Cardiac muscle cell (in vitro differentiated cells and primary cell): Measurements from ENCODE around the gene ZFYVE21. TPM values are rescaled to one million over a fixed set of nuclear protein-coding genes. Genes with fewer than 3 reads are reported as not detected.

ENCODE experiments used
- DNase-seq, 2 donors: peaks; one replicate each; pipeline versions ENCODE4 v3.0.0 to v3.0.0-alpha.2; 2010 to 2017; ENCODE audit warnings: low read depth in 1 of 2, low spot score in 1 of 2
- H3K27ac ChIP-seq: fragments of 200-600 bp; sonication (generic); 2 replicates; pipeline ENCODE4 v1.5.1; 2016
- H3K27me3 ChIP-seq: fragments of 200-600 bp; sonication (generic); 2 replicates; pipeline ENCODE4 v1.6.0; 2016; ENCODE audit warnings: control low read depth
- H3K36me3 ChIP-seq: fragments of 200-600 bp; sonication (generic); 2 replicates; pipeline ENCODE4 v1.5.1; 2016; ENCODE audit warnings: control low read depth
- H3K4me1 ChIP-seq: fragments of 200-600 bp; sonication (generic); 2 replicates; pipeline ENCODE4 v1.8.1; 2017; ENCODE audit warnings: low read depth, mild to moderate bottlenecking, mixed run types
- H3K4me3 ChIP-seq: fragments of 200-600 bp; sonication (generic); 2 replicates; pipeline ENCODE4 v1.5.1; 2016; ENCODE audit warnings: mild to moderate bottlenecking
- H3K9me3 ChIP-seq: fragments of 200-600 bp; sonication (generic); 2 replicates; pipeline ENCODE4 v1.5.1; 2017; ENCODE audit warnings: low read depth, mild to moderate bottlenecking, control low read depth
- CTCF ChIP-seq: IDR thresholded peaks from 2 replicates; pipeline ENCODE4 v1.5.1; 2012; ENCODE audit warnings: low read depth, mild to moderate bottlenecking, low read length
- polyA plus RNA-seq: library from polyadenylated mRNA; unstranded; fragments of >200 nt; fragmentation: Nextera tagmentation; extraction: Ambion mirVana; gene quantifications from 2 replicates; pipeline ENCODE4 v1.2.1, GENCODE V29; 2016
- total RNA-seq: library from RNA; depleted of rRNA; stranded (reverse); fragments of >200 nt; gene quantifications from 2 replicates; pipeline ENCODE4 v1.2.3, GENCODE V29; 2016

Gene ZFYVE21
- total RNA-seq = 118 and 135 TPM in 2 replicates
- 120 and 127 TPM in 2 replicates for polyA plus RNA-seq

DNA sequence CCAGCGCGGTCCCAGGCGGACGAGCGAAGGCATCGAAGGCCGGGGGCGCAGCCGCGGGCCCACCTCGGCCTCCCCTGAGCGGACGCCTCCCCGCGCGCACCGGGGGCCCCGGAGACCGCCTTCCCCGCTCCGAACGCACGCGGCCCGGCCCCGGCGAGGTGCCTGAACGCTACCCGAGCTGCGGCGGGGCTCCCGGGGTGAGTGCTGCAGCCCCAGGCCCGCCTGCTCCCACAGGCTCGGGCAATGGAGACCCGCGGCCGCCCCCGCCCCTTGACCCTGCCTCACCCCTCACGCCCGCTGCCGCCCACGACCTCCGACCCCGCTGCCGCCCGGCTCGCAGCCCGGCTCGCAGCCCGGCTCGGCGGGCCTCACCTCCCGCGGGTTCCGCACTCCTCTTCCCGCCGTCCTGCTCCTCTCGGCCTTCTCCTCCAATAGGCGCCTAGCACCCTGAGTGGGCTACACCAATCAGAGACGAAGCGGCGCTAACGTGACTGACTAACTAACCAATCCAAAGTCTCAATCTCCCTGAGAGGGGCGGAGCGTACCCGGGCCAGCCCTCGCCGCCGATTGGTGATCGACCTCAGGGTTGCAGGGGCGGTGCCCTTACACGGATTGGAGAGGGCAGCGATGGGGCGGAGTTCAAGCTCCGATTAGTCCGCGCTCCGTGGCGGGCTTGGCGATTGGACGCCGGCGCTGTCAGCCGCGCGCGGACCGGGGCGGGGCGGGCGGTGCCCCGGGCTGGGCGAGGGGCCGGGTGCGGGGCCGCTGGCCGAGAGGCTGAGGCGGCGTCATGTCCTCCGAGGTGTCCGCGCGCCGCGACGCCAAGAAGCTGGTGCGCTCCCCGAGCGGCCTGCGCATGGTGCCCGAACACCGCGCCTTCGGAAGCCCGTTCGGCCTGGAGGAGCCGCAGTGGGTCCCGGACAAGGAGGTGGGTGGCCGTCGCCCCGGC is at the start of gene ZFYVE21, which contains the start of gene XRCC3:
Gene ZFYVE21, plus strand, starts transcription at position 759 of the 949 bp plus-strand sequence. Its CDS starts 32 bp downstream, at position 791.
Gene XRCC3, minus strand, starts transcription at position 400 of the 949 bp plus-strand sequence. CDS start 4,364 bp downstream, outside the sequence.
- Histone ChIP-seq H3K36me3 (no peaks in the 10 kb centered on the region), H3K4me1 (peaks cover 30% of the 10 kb centered on the region), H3K27me3 (no peaks in the 10 kb centered on the region), H3K4me3 (peak within 1 kb of the TSS; percentile 93), H3K27ac (peak within 1 kb of the TSS; percentile 89), H3K9me3 (no peaks in the 10 kb centered on the region)
- peak; percentile 100 for DNase-seq
- TF ChIP-seq CTCF = no peak

GRCh38 chr14:103667671-103668070 is 47.9 kb upstream of the ZFYVE21 start:
- Histone ChIP-seq H3K36me3 (peaks cover 29% of the 10 kb centered on the region), H3K9me3 (no peaks in the 10 kb centered on the region), H3K4me3 (no peak overlapping the region), H3K27me3 (no peaks in the 10 kb centered on the region), H3K4me1 (no peaks in the 10 kb centered on the region), H3K27ac (no peak overlapping the region)
- TF ChIP-seq CTCF = no peak
- DNase-seq = no peak

DNA sequence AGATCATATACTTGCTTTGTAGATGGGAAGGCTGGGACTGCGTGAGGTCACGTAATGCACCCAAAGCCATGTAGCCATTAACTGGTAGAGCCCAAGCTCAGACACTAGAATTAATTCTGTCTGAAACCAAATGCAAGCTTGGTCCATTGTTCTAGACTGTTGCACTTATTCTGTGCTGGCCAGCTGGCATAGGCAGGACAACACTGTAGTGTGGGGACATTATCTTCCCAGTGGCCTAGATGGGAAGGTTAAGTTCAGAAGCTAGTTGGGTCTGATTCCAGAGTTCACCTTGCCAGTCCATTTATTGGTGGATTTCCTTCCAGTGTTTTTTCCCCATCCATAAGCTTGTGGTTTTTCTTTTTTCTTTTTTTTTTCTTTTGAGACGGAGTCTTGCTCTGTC is 47.5 kb upstream of the ZFYVE21 start:
- DNase-seq = no peak
- Histone ChIP-seq H3K27me3 (no peaks in the 10 kb centered on the region), H3K36me3 (peaks cover 33% of the 10 kb centered on the region), H3K4me1 (no peaks in the 10 kb centered on the region), H3K9me3 (no peaks in the 10 kb centered on the region), H3K27ac (no peak overlapping the region), H3K4me3 (no peak overlapping the region)
- no peak for TF ChIP-seq CTCF

DNA sequence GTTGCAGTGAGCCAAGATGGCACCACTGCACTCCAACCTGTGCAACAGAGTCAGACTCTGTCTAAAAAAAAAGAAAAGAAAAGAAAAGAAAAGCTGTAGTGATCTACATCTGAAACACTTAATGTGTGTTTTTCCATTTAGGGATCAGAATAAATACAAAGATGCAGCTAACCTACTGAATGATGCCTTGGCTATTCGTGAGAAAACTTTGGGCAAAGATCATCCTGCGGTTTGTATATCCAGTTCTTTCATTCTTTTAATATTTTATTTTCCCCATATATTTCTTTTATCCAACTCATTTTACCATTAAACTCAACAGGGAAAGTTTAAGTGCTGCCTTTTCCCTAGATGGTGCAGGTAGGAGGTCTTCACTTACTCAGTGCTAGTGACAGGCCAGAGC is 46.2 kb upstream of the ZFYVE21 start:
- Histone ChIP-seq H3K4me1 (no peaks in the 10 kb centered on the region), H3K27ac (no peak overlapping the region), H3K4me3 (no peak overlapping the region), H3K36me3 (peaks cover 44% of the 10 kb centered on the region), H3K27me3 (no peaks in the 10 kb centered on the region), H3K9me3 (no peaks in the 10 kb centered on the region)
- TF ChIP-seq CTCF = no peak
- no peak for DNase-seq

DNA sequence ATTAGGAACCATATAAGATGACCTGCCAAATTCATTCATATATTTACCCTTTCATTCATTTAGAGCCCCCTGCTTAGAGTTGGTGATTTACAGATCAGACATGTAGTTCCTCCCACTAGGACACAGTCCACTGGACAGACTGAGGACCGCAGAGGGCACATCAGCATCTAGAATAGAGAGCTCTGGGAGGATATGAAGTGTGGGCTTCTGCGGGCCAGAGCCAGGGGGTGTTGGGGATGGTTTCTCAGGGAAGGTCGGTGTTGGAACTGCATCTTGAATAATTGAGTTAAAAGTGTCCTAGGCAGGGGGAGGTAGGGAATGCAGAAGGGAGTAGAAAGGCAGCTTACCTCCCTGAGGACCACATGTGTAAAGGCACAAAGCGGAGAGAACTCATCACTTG is 43.7 kb upstream of the ZFYVE21 start:
- Histone ChIP-seq H3K4me3 (no peak overlapping the region), H3K27ac (no peak overlapping the region), H3K36me3 (peaks cover 63% of the 10 kb centered on the region), H3K9me3 (no peaks in the 10 kb centered on the region), H3K4me1 (peaks cover 8% of the 10 kb centered on the region), H3K27me3 (no peaks in the 10 kb centered on the region)
- TF ChIP-seq CTCF = no peak
- DNase-seq = no peak
